Stimulated activated effector memory CD8-positive, alpha-beta T cell treated with anti-CD3 and anti-CD28 coated beads, Interleukin-12 subunit alpha, Interleukin-12 subunit beta, amount 100 ng/mL, for 72 hours (primary cell): ENCODE results near the gene ABCB8.
A peak's percentile ranks its signal among the peaks of the same experiment; 100 is the strongest.

Experiments
- ATAC-seq: fragments of 150-1000 bp; cut with Tn5 transposase; 2 replicates; pipeline ENCODE4 v1.10.0; 2021
- DNase-seq, 2 donors: peaks; one replicate each; pipeline ENCODE4 v3.0.0; 2021 to 2022; ENCODE audit warnings: low spot score in 2 of 2
- H3K27ac Mint-ChIP-seq: one replicate; pipeline ENCODE4 v1.8.0; 2022; ENCODE audit warnings: mild to moderate bottlenecking, mixed read lengths
- H3K36me3 Mint-ChIP-seq: one replicate; pipeline ENCODE4 v1.8.0; 2022; ENCODE audit warnings: mild to moderate bottlenecking, mixed read lengths
- H3K4me1 Mint-ChIP-seq: one replicate; pipeline ENCODE4 v1.8.0; 2022; ENCODE audit warnings: mixed read lengths
- H3K4me3 Mint-ChIP-seq: one replicate; pipeline ENCODE4 v1.8.0; 2022; ENCODE audit warnings: mild to moderate bottlenecking, mixed read lengths
- H3K9me3 Mint-ChIP-seq: one replicate; pipeline ENCODE4 v1.8.0; 2022; ENCODE audit warnings: mixed read lengths

The ABCB8 gene

GRCh38 chr7:150994141-150994837, 34.0 kb upstream of the ABCB8 start:
- Mint-ChIP-seq H3K4me1 (peaks cover 20% of the 10 kb centered on the region), H3K27ac (no peak overlapping the region), H3K4me3 (no peak overlapping the region), H3K9me3 (peaks cover 14% of the 10 kb centered on the region), H3K36me3 (peaks cover 6% of the 10 kb centered on the region)
- ATAC-seq (peak; percentile 54), DNase-seq (no peak)

GRCh38 chr7:150994838-150995510, 33.3 kb upstream of the ABCB8 start:
- no peak for ATAC-seq
- Mint-ChIP-seq H3K4me3 (no peak overlapping the region), H3K27ac (no peak overlapping the region), H3K36me3 (peaks cover 10% of the 10 kb centered on the region), H3K9me3 (peaks cover 13% of the 10 kb centered on the region), H3K4me1 (peaks cover 20% of the 10 kb centered on the region)
- DNase-seq, result no peak

DNA sequence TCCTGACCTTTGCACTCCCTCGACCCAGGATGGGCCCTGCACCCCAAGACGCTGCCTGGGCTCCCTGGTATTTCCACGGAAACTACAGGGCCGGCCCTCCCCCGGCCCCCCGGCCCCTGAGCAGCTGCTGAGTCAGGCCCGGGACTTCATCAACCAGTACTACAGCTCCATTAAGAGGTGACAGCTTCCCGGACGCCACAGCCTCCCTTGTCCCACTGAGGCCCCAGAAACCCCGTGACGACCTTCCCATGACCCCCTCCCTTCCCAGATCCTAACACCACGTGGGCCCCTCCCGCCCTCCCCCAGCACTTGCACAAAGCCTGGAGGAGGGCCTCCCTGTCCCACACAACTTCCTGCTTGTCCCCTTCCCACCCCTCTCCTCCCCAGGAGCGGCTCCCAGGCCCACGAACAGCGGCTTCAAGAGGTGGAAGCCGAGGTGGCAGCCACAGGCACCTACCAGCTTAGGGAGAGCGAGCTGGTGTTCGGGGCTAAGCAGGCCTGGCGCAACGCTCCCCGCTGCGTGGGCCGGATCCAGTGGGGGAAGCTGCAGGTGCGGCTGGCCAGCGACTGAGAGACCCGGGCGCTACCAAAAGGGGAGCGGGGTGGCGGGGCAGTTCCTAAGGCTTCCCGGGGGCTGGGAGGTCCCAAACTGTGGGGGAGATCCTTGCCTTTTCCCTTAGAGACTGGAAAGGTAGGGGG, 31.7 kb upstream of the ABCB8 start:
- ATAC-seq (no peak), DNase-seq (no peak)
- no peak overlapping the region for H3K4me3 Mint-ChIP-seq
- H3K36me3 Mint-ChIP-seq, result peaks cover 10% of the 10 kb centered on the region
- H3K4me1 Mint-ChIP-seq, result peaks cover 30% of the 10 kb centered on the region
- no peak overlapping the region for H3K27ac Mint-ChIP-seq
- no peaks in the 10 kb centered on the region for H3K9me3 Mint-ChIP-seq

- H3K4me3 Mint-ChIP-seq, result no peak overlapping the region
Observed at GRCh38 chr7:150997075-150997511, 31.2 kb upstream of the ABCB8 start.

GRCh38 chr7:150997817-150998216, 30.4 kb upstream of the ABCB8 start:
- ATAC-seq, result no peak
- H3K27ac Mint-ChIP-seq, result no peak overlapping the region
- H3K36me3 Mint-ChIP-seq, result peaks cover 5% of the 10 kb centered on the region
- H3K4me3 Mint-ChIP-seq, result no peak overlapping the region
- H3K9me3 Mint-ChIP-seq, result no peaks in the 10 kb centered on the region
- no peak for DNase-seq
- peaks cover 26% of the 10 kb centered on the region for H3K4me1 Mint-ChIP-seq

More at GRCh38 chr7:150997075-150997511, 31.2 kb upstream of the ABCB8 start:
- no peak overlapping the region for H3K27ac Mint-ChIP-seq
- peaks cover 30% of the 10 kb centered on the region for H3K4me1 Mint-ChIP-seq
- H3K36me3 Mint-ChIP-seq, result peaks cover 10% of the 10 kb centered on the region
- H3K9me3 Mint-ChIP-seq, result no peaks in the 10 kb centered on the region
- no peak for ATAC-seq
- DNase-seq, result no peak

GRCh38 chr7:150998341-150998740, 29.9 kb upstream of the ABCB8 start:
- DNase-seq (no peak), ATAC-seq (no peak)
- Mint-ChIP-seq H3K27ac (no peak overlapping the region), H3K4me1 (peaks cover 25% of the 10 kb centered on the region), H3K36me3 (peaks cover 4% of the 10 kb centered on the region), H3K4me3 (no peak overlapping the region), H3K9me3 (no peaks in the 10 kb centered on the region)

- Mint-ChIP-seq H3K9me3 (no peaks in the 10 kb centered on the region), H3K4me3 (no peak overlapping the region), H3K27ac (no peak overlapping the region), H3K36me3 (peaks cover 4% of the 10 kb centered on the region), H3K4me1 (peaks cover 25% of the 10 kb centered on the region)
- DNase-seq (no peak), ATAC-seq (no peak)
Observed at GRCh38 chr7:150999001-150999400, 29.2 kb upstream of the ABCB8 start.

- no peak overlapping the region for H3K27ac Mint-ChIP-seq
- no peak overlapping the region for H3K4me3 Mint-ChIP-seq
- ATAC-seq (peak; percentile 12), DNase-seq (no peak)
- H3K9me3 Mint-ChIP-seq, result no peaks in the 10 kb centered on the region
- H3K36me3 Mint-ChIP-seq, result peaks cover 4% of the 10 kb centered on the region
- H3K4me1 Mint-ChIP-seq, result peaks cover 25% of the 10 kb centered on the region
Observed at GRCh38 chr7:150999497-151000230, 28.6 kb upstream of the ABCB8 start.

- no peak overlapping the region for H3K27ac Mint-ChIP-seq
- H3K4me1 Mint-ChIP-seq, result peaks cover 25% of the 10 kb centered on the region
- H3K36me3 Mint-ChIP-seq, result peaks cover 4% of the 10 kb centered on the region
Observed at GRCh38 chr7:151000897-151001495, 27.3 kb upstream of the ABCB8 start.

DNA sequence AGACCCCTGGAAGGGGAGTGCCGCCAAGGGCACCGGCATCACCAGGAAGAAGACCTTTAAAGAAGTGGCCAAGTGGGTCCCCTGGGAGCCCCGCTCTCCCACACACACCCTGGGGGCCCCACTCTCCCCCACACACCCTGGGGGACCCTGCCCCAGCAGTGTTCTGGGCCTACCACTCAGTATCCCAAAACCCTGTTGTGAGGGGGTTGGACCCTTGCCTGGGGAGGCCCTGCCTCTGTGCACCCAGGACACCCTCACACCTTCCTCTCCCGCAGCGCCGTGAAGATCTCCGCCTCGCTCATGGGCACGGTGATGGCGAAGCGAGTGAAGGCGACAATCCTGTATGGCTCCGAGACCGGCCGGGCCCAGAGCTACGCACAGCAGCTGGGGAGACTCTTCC, 26.7 kb upstream of the ABCB8 start:
- Mint-ChIP-seq H3K4me1 (peaks cover 25% of the 10 kb centered on the region), H3K9me3 (no peaks in the 10 kb centered on the region)

More at GRCh38 chr7:151000897-151001495, 27.3 kb upstream of the ABCB8 start:
- Mint-ChIP-seq H3K4me3 (no peak overlapping the region), H3K9me3 (no peaks in the 10 kb centered on the region)
- no peak for DNase-seq
- no peak for ATAC-seq

GRCh38 chr7:151003572-151003971, 24.7 kb upstream of the ABCB8 start:
- no peak for ATAC-seq
- peaks cover 30% of the 10 kb centered on the region for H3K4me1 Mint-ChIP-seq
- DNase-seq, result no peak
- no peak overlapping the region for H3K4me3 Mint-ChIP-seq
- no peaks in the 10 kb centered on the region for H3K9me3 Mint-ChIP-seq
- no peak overlapping the region for H3K27ac Mint-ChIP-seq
- H3K36me3 Mint-ChIP-seq, result peaks cover 4% of the 10 kb centered on the region

More for the DNA sequence above, 26.7 kb upstream of the ABCB8 start:
- Mint-ChIP-seq H3K36me3 (peaks cover 4% of the 10 kb centered on the region), H3K27ac (no peak overlapping the region), H3K4me3 (no peak overlapping the region)
- ATAC-seq (no peak), DNase-seq (no peak)

DNA sequence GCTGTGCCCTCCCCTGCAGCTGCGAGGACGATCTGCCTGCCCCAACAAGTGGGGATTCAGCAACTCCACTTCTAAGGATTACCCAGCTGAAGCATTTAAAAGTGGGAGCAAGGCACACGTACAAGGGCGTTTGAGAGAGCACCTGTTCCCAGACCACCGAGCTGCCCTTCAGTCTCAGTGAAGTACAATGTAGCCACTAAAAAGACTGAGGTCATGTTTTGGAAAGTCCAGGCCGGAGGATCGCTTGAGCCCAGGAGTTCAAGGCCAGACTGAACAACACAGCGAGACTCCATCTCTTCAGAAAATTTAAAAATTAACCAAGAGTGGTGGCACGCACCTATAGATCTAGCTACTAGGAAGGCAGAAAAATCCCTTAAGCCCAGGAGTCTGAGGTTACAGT, 22.7 kb upstream of the ABCB8 start:
- Mint-ChIP-seq H3K4me1 (peaks cover 24% of the 10 kb centered on the region), H3K4me3 (no peak overlapping the region), H3K27ac (no peak overlapping the region), H3K9me3 (no peaks in the 10 kb centered on the region), H3K36me3 (no peaks in the 10 kb centered on the region)
- DNase-seq (no peak), ATAC-seq (no peak)

GRCh38 chr7:151006590-151007300, 21.5 kb upstream of the ABCB8 start:
- Mint-ChIP-seq H3K27ac (peak overlapping the region; percentile 79), H3K4me1 (peaks cover 30% of the 10 kb centered on the region), H3K9me3 (no peaks in the 10 kb centered on the region), H3K4me3 (peak overlapping the region; percentile 69), H3K36me3 (no peaks in the 10 kb centered on the region)
- DNase-seq, result no peak
- no peak for ATAC-seq

DNA sequence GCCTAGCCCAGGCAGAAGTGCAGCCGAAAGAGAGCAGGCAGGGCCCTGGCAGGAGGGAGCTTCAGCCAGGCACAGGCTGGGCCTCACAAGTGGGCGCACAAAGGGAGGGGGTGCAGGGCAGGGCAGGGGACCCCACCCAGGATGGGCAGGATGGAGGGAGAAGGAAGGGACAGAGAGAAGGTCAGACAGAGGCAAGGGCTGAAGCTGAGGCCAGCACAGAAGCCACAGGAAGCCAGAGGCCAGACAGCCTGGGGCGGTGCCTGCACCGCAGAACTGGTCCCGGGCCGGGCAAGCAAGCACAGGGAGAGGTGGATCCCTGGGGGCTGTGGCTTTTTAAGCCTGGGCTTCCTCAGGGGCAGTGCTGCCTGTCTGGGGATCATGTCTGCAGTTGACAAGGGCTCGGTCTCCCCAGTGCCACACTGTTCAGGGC, 20.8 kb upstream of the ABCB8 start:
- Mint-ChIP-seq H3K4me1 (peaks cover 38% of the 10 kb centered on the region), H3K9me3 (no peaks in the 10 kb centered on the region), H3K36me3 (no peaks in the 10 kb centered on the region), H3K27ac (peak overlapping the region; percentile 79), H3K4me3 (peak overlapping the region; percentile 69)
- ATAC-seq, result no peak
- DNase-seq, result no peak
